Loucy (cell line): Measurements from ENCODE around the gene GALNT18.

Experiments used
- H2AFZ ChIP-seq: fragments of 200-600 bp; sonication (generic); 2 replicates; pipeline ENCODE4 v1.6.0; 2016; ENCODE audit warnings: antibody characterized with exemption, mild to moderate bottlenecking, low read length, moderate library complexity
- H3F3A ChIP-seq: fragments of 200-600 bp; 2 replicates; pipeline ENCODE4 v1.6.0; 2016; ENCODE audit warnings: antibody characterized with exemption, low read depth, mild to moderate bottlenecking
- H3K27me3 ChIP-seq: fragments of 200-600 bp; sonication (generic); 2 replicates; pipeline ENCODE4 v1.6.1; 2014; ENCODE audit warnings: low read length, mild to moderate bottlenecking; ENCODE audit not compliant: insufficient read depth, poor library complexity, severe bottlenecking
- H3K36me3 ChIP-seq: fragments of 200-600 bp; sonication (generic); 2 replicates; pipeline ENCODE4 v1.6.1; 2016; ENCODE audit warnings: low read length; ENCODE audit not compliant: insufficient read depth
- H3K4me1 ChIP-seq: fragments of 200-600 bp; sonication (generic); 2 replicates; pipeline ENCODE4 v1.5.1; 2014; ENCODE audit warnings: low read length, mild to moderate bottlenecking; ENCODE audit not compliant: insufficient read depth, poor library complexity, severe bottlenecking
- H3K4me2 ChIP-seq: fragments of 200-600 bp; sonication (generic); 2 replicates; pipeline ENCODE4 v1.6.0; 2014; ENCODE audit warnings: antibody characterized with exemption, low read length, low read depth, mild to moderate bottlenecking; ENCODE audit not compliant: poor library complexity, severe bottlenecking
- H3K4me3 ChIP-seq: fragments of 200-600 bp; sonication (generic); 2 replicates; pipeline ENCODE4 v1.5.1; 2014; ENCODE audit warnings: low read length, mild to moderate bottlenecking, mixed read lengths; ENCODE audit not compliant: poor library complexity, severe bottlenecking
- H3K79me2 ChIP-seq: fragments of 200-600 bp; sonication (generic); 2 replicates; pipeline ENCODE4 v1.6.1; 2014; ENCODE audit warnings: low read length; ENCODE audit not compliant: insufficient read depth
- H3K9ac ChIP-seq: fragments of 200-600 bp; sonication (generic); 2 replicates; pipeline ENCODE4 v1.6.0; 2014; ENCODE audit warnings: mild to moderate bottlenecking, low read depth, low read length, moderate library complexity; ENCODE audit not compliant: poor library complexity, severe bottlenecking
- H3K9me2 ChIP-seq: fragments of 200-600 bp; sonication (generic); replicated peaks from 2 replicates; pipeline ENCODE4 v1.6.1; 2016; ENCODE audit warnings: low read depth, low read length, mixed read lengths
- H3K9me3 ChIP-seq: fragments of 200-600 bp; sonication (generic); 2 replicates; pipeline ENCODE4 v1.6.1; 2014; ENCODE audit warnings: mild to moderate bottlenecking, antibody characterized with exemption, low read length, low read depth; ENCODE audit not compliant: insufficient read depth
- H4K20me1 ChIP-seq: fragments of 200-600 bp; sonication (generic); 2 replicates; pipeline ENCODE4 v1.6.0; 2014; ENCODE audit warnings: antibody characterized with exemption, low read length, mild to moderate bottlenecking; ENCODE audit not compliant: insufficient read depth, poor library complexity, severe bottlenecking
- CTCF ChIP-seq: fragments of 200-600 bp; sonication (generic); conservative IDR thresholded peaks from 2 replicates; pipeline ENCODE4 v1.5.1; 2014; ENCODE audit warnings: mild to moderate bottlenecking, antibody characterized with exemption, low read length
- EZH2phosphoT487 ChIP-seq: fragments of 200-600 bp; IDR thresholded peaks from 2 replicates; pipeline ENCODE4 v1.6.1; 2018; ENCODE audit warnings: antibody characterized with exemption, mild to moderate bottlenecking, moderate library complexity, borderline replicate concordance

The GALNT18 gene

DNA sequence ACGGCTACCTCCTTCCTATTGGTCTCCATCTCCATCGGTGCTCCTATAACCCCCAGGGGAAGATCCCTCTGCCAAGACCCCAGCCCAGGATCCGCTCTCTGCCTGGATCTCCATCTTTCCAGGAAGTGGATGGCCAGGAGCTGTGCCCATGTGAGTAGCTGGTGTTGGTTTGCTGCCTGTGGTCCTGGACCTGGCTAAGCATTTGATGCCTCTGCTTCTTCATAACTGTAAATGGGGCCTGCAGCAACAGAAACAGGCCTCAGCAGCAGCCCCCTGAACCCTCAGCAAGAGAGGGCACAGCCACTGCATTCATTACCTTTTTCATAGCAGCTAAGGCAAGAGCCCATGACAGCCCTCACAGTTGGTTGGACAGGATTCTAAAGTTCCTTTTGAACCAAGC lies 242.1 kb downstream of the GALNT18 start:
- no peaks in the 10 kb centered on the region for H3K4me1 ChIP-seq
- H2AFZ ChIP-seq: no peak overlapping the region
- no peak overlapping the region for H3K9ac ChIP-seq
- H3K4me3 ChIP-seq: no peak overlapping the region
- H3F3A ChIP-seq: no peaks in the 10 kb centered on the region
- no peaks in the 10 kb centered on the region for H3K27me3 ChIP-seq
- H3K36me3 ChIP-seq: no peaks in the 10 kb centered on the region
- no peak overlapping the region for H3K4me2 ChIP-seq
- H4K20me1 ChIP-seq: no peaks in the 10 kb centered on the region
- H3K9me3 ChIP-seq: no peaks in the 10 kb centered on the region
- H3K9me2 ChIP-seq: no peaks in the 10 kb centered on the region
- H3K79me2 ChIP-seq: no peaks in the 10 kb centered on the region
- TF ChIP-seq EZH2phosphoT487 (no peak), CTCF (no peak)

GRCh38 chr11:11378184-11378940 lies 243.4 kb downstream of the GALNT18 start:
- Histone ChIP-seq H3K4me2 (no peak overlapping the region), H3K9me3 (no peaks in the 10 kb centered on the region), H3K79me2 (no peaks in the 10 kb centered on the region), H3F3A (no peaks in the 10 kb centered on the region), H4K20me1 (no peaks in the 10 kb centered on the region), H3K9ac (no peak overlapping the region), H3K9me2 (no peaks in the 10 kb centered on the region), H3K4me3 (no peak overlapping the region), H2AFZ (no peak overlapping the region), H3K27me3 (no peaks in the 10 kb centered on the region), H3K36me3 (no peaks in the 10 kb centered on the region), H3K4me1 (no peaks in the 10 kb centered on the region)
- TF ChIP-seq CTCF (no peak), EZH2phosphoT487 (no peak)

DNA sequence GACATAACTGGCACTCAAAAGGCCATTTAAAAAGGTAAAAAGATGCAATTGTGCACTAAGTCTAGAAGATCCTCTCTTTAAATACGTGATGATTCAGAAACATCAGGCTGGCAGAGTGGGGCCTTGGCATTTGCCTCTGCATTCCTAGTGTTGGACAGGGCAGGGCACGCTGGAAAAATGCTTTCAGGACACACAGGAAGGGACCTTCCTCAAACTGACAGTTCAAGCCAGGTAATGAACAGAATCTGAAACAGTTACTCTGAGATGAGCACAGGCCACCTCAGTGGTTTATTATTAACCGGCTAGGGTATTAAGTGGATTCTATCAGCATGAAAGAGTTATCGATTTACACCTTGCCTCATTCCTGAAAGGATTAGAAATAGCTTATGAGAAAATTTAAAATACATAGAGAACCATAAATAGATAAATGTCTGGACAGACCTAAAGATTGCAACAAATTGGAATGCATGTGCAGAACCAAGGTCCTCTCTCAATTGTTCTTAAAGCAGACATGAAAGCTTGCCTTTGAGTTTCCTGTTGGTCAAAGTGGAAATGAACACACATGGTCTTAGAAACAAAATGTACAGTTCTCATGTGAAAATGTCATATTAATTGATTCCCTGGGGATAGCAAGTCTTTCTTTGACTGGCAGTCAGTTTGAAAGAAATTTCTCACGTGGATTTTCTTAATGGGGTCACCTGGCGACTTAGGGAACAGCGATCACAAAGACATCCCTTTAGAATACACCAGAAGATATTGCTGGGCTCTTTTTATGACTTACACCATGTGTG lies 247.3 kb downstream of the GALNT18 start:
- H3K4me1 ChIP-seq: no peaks in the 10 kb centered on the region
- TF ChIP-seq CTCF: no peak
- no peak for TF ChIP-seq EZH2phosphoT487
- H3K36me3 ChIP-seq: no peaks in the 10 kb centered on the region
- H3K9ac ChIP-seq: no peak overlapping the region
- no peaks in the 10 kb centered on the region for H3K27me3 ChIP-seq
- H3K4me3 ChIP-seq: no peak overlapping the region
- no peaks in the 10 kb centered on the region for H3K9me3 ChIP-seq
- no peaks in the 10 kb centered on the region for H3K79me2 ChIP-seq
- H2AFZ ChIP-seq: no peak overlapping the region
- no peaks in the 10 kb centered on the region for H3K9me2 ChIP-seq
- H3F3A ChIP-seq: no peaks in the 10 kb centered on the region
- H3K4me2 ChIP-seq: no peak overlapping the region
- H4K20me1 ChIP-seq: no peaks in the 10 kb centered on the region
